Measurements from ENCODE around the gene PIWIL4.
"Not testable (repeated sequence)": the region's sequence is repeated elsewhere in the genome, so short reads cannot be mapped to it uniquely, and the experiment has no call there.

- TF ChIP-seq CTCF (conservative IDR thresholded peaks at IDR 0.05; ENCODE audit: low read depth, low read length); EZH2 (IDR thresholded peaks at IDR 0.05; ENCODE audit: low read length, unreplicated experiment); EZH2phosphoT487 (IDR thresholded peaks at IDR 0.05; ENCODE audit: borderline replicate concordance, low read length): not testable (repeated sequence)
Measured at GRCh38 chr11:94625422-94625821, 58.3 kb downstream of the PIWIL4 start.
